Endothelial cell of umbilical vein (primary cell): Measurements from ENCODE around the gene SPTLC3. TPM values are rescaled to one million over a fixed set of nuclear protein-coding genes. Genes with fewer than 3 reads are reported as not detected.

Experiments used
- BruUV-seq: library from RNA; stranded (reverse); fragments of 400-500 nt; replicated peaks from 2 replicates; lab custom pipeline; 2021; lab: Mats Ljungman, UMichigan
- CTCF ChIA-PET: fragments of 300-600, 350-600 bp; sonication (Branson Sonifier 250); formaldehyde crosslinking; loops from one replicate; lab custom pipeline; 2021; ENCODE audit warnings: antibody characterized with exemption, inconsistent platforms; lab: Charles Lee
- POLR2A ChIA-PET: fragments of 300-600, 350-600 bp; sonication (Branson Sonifier 250); formaldehyde crosslinking; loops from one replicate; lab custom pipeline; 2021; ENCODE audit warnings: antibody characterized with exemption, inconsistent platforms; lab: Charles Lee
- DNase-seq: peaks from one replicate; pipeline ENCODE4 v3.0.0-alpha.2; 2011; ENCODE audit warnings: low read depth, low spot score
- FAIRE-seq: peaks from 2 replicates; lab custom pipeline; 2011; peaks lifted over from hg19 to GRCh38; lab: Jason Lieb, UNC
- H2AFZ ChIP-seq: 2 replicates; pipeline ENCODE4 v1.6.0; 2012; ENCODE audit warnings: low read depth, low read length, control low read depth, inconsistent platforms
- H3K27ac ChIP-seq: 2 replicates; pipeline ENCODE4 v1.5.1; 2011; ENCODE audit warnings: low read depth, mild to moderate bottlenecking, control low read depth, low read length, moderate library complexity; ENCODE audit not compliant: insufficient read depth
- H3K27me3 ChIP-seq, 2 experiments: 2 replicates each; pipeline versions ENCODE4 v1.6.0 to v1.6.1; 2011; ENCODE audit warnings: low read length in 2 of 2, mixed read lengths in 1 of 2; ENCODE audit not compliant: control insufficient read depth in 2 of 2, insufficient read depth in 2 of 2
- H3K36me3 ChIP-seq, 2 experiments: 2 replicates in 1 of 2; 3 replicates in 1 of 2; pipeline ENCODE4 v1.5.1; 2011; ENCODE audit warnings: low read length in 2 of 2, mild to moderate bottlenecking in 1 of 2, moderate library complexity in 1 of 2; ENCODE audit not compliant: control insufficient read depth in 2 of 2, insufficient read depth in 2 of 2; ENCODE audit errors: extremely low read depth in 1 of 2
- H3K4me1 ChIP-seq: 3 replicates; pipeline ENCODE4 v1.5.1; 2011; ENCODE audit warnings: mild to moderate bottlenecking, low read length; ENCODE audit not compliant: control insufficient read depth, insufficient read depth; ENCODE audit errors: extremely low read depth
- H3K4me2 ChIP-seq: 2 replicates; pipeline ENCODE4 v1.6.1; 2011; ENCODE audit warnings: low read length, control low read depth, mixed read lengths; ENCODE audit not compliant: insufficient read depth
- H3K4me3 ChIP-seq, 3 experiments: fragments of 200-600 bp in 1 of 3; sonication (generic), shearing (Covaris generic) in 1 of 3; replicated peaks in 1 of 3; 2 replicates each; pipeline ENCODE4 v1.5.1; 2011 to 2016; ENCODE audit warnings: control low read depth in 3 of 3, low read length in 3 of 3, mild to moderate bottlenecking in 2 of 3, inconsistent platforms in 1 of 3, low read depth in 1 of 3, moderate library complexity in 1 of 3; ENCODE audit not compliant: insufficient read depth in 1 of 3
- H3K79me2 ChIP-seq: 2 replicates; pipeline ENCODE4 v1.6.0; 2012; ENCODE audit warnings: low read length, inconsistent platforms; ENCODE audit not compliant: control insufficient read depth, insufficient read depth
- H3K9ac ChIP-seq: replicated peaks from 2 replicates; pipeline ENCODE3; 2011; ENCODE audit warnings: low read length, control low read depth; ENCODE audit not compliant: insufficient read depth; ENCODE audit errors: extremely low read depth
- H3K9me1 ChIP-seq: replicated peaks from 3 replicates; pipeline ENCODE4 v1.6.0; 2011; ENCODE audit warnings: mild to moderate bottlenecking, low read length; ENCODE audit not compliant: control insufficient read depth, insufficient read depth; ENCODE audit errors: extremely low read depth
- H3K9me3 ChIP-seq: replicated peaks from 2 replicates; pipeline ENCODE4 v1.5.1; 2012; ENCODE audit warnings: low read length, inconsistent platforms; ENCODE audit not compliant: control insufficient read depth, insufficient read depth
- H4K20me1 ChIP-seq: replicated peaks from 2 replicates; pipeline ENCODE3; 2011; ENCODE audit warnings: mild to moderate bottlenecking, low read length; ENCODE audit not compliant: control insufficient read depth, insufficient read depth; ENCODE audit errors: extremely low read depth
- CTCF ChIP-seq, 2 donors: IDR thresholded peaks; 1 replicate in 1 of 2; 2 replicates in 1 of 2; pipeline ENCODE4 v1.5.1; 2011; ENCODE audit warnings: low read length in 2 of 2, mild to moderate bottlenecking in 2 of 2, moderate library complexity in 2 of 2, control low read depth in 1 of 2, inconsistent platforms in 1 of 2, low read depth in 1 of 2; ENCODE audit not compliant: insufficient read depth in 1 of 2; ENCODE audit errors: extremely low read depth in 1 of 2
- EZH2 ChIP-seq: IDR thresholded peaks from 2 replicates; pipeline ENCODE4 v1.6.1; 2012; ENCODE audit warnings: borderline replicate concordance, low read depth, mild to moderate bottlenecking, moderate library complexity, low read length, inconsistent platforms; ENCODE audit not compliant: severe bottlenecking
- FOS ChIP-seq: IDR thresholded peaks from 2 replicates; pipeline ENCODE4 v1.6.1; 2011; ENCODE audit warnings: mild to moderate bottlenecking, low read length, moderate library complexity, borderline replicate concordance; ENCODE audit not compliant: insufficient read depth
- GATA2 ChIP-seq: IDR thresholded peaks from 2 replicates; pipeline ENCODE4 v1.7.0; 2011; ENCODE audit warnings: low read depth, mild to moderate bottlenecking, moderate library complexity, mixed read lengths, low read length; ENCODE audit not compliant: insufficient read length, insufficient read depth
- JUN ChIP-seq: IDR thresholded peaks from 2 replicates; pipeline ENCODE4 v1.6.1; 2011; ENCODE audit warnings: borderline replicate concordance, low read depth; ENCODE audit not compliant: insufficient read length, insufficient read depth
- MAX ChIP-seq: IDR thresholded peaks from 2 replicates; pipeline ENCODE4 v1.6.1; 2011; ENCODE audit not compliant: insufficient read depth, insufficient read length
- MYC ChIP-seq: IDR thresholded peaks from one replicate; pipeline ENCODE4 v1.6.1; 2011; ENCODE audit warnings: mild to moderate bottlenecking, low read depth, low read length
- POLR2A ChIP-seq: IDR thresholded peaks from 2 replicates; pipeline ENCODE4 v1.6.1; 2012; ENCODE audit warnings: low read depth, mild to moderate bottlenecking, control low read depth, low read length
- POLR2AphosphoS5 ChIP-seq: IDR thresholded peaks from 2 replicates; pipeline ENCODE4 v1.6.1; 2012; ENCODE audit warnings: low read depth, mild to moderate bottlenecking, control low read depth, low read length, moderate library complexity; ENCODE audit not compliant: insufficient read depth
- dilution Hi-C: fragments of 300-500 bp; cut with MboI; formaldehyde crosslinking; loops from one replicate; pipeline ENCODE4 v1.15.0; 2019; ENCODE audit warnings: low sequenced_read_pairs; ENCODE audit not compliant: extremely low pct_ligation_motif_present
- intact Hi-C: fragments of 100-400 bp; cut with micrococcal nuclease; formaldehyde crosslinking; loops from one replicate; pipeline ENCODE4 v1.10.0; 2022
- polyA plus RNA-seq, 4 experiments: library from polyadenylated mRNA; depleted of rRNA in 3 of 4; stranded (reverse) in 3 of 4; unstranded in 1 of 4; fragments of >200 nt; gene quantifications; 2 replicates each; pipeline versions ENCODE4 v1.2.1 to v1.2.3, GENCODE V29; 2011 to 2012; ENCODE audit warnings: missing spikeins in 1 of 4
- total RNA-seq: library from RNA; stranded (reverse); gene quantifications from 2 replicates; pipeline ENCODE4 v1.2.3, GENCODE V29; 2021

Gene SPTLC3
- total and polyA plus RNA-seq, 2 donors (not counting 3 experiments of a cell fraction or from before 2014, with no cell fraction given), result 0.29 to 0.35 TPM

- BruUV-seq, result no TSS peak
- CTCF ChIA-PET, result no interaction called here
- FAIRE-seq (no peak), DNase-seq (no peak)
- Histone ChIP-seq H3K4me1 (peaks cover 7% of the 10 kb centered on the region), H4K20me1 (no peaks in the 10 kb centered on the region), H3K27me3 (no peaks in the 10 kb centered on the region), H3K4me3 (no peak overlapping the region), H3K9me1 (no peaks in the 10 kb centered on the region), H3K27ac (no peak overlapping the region), H3K9ac (no peak overlapping the region), H3K79me2 (no peaks in the 10 kb centered on the region), H3K9me3 (no peaks in the 10 kb centered on the region), H2AFZ (no peak overlapping the region), H3K36me3 (no peaks in the 10 kb centered on the region), H3K4me2 (no peak overlapping the region)
- POLR2A ChIA-PET, result no interaction called here
- dilution Hi-C loops (no loop called here), intact Hi-C loops (no loop called here)
- no peak for TF ChIP-seq EZH2
- no peak for TF ChIP-seq MYC
- TF ChIP-seq GATA2, result no peak
- no peak for TF ChIP-seq FOS
- TF ChIP-seq POLR2AphosphoS5, result no peak
- no peak for TF ChIP-seq POLR2A
- TF ChIP-seq JUN, result no peak
- TF ChIP-seq CTCF (IDR thresholded peaks at IDR 0.05; ENCODE audit: extremely low read depth in 1 of 2, insufficient read depth in 1 of 2, low read depth in 1 of 2, low read length in 2 of 2), result no peak
- TF ChIP-seq MAX, result no peak
Observed at GRCh38 chr20:13034115-13034514, 25.3 kb downstream of the SPTLC3 start.
